ENCODE data around the gene CPPED1.
"Not testable (repeated sequence)": the region's sequence is repeated elsewhere in the genome, so short reads cannot be mapped to it uniquely, and the experiment has no call there.

The CPPED1 gene

GRCh38 chr16:12801511-12802042 lies 2.1 kb downstream of the CPPED1 start:
- peak; percentile 40 for DNase-seq

GRCh38 chr16:12800817-12801216 lies 2.9 kb downstream of the CPPED1 start:
- DNase-seq = no peak

GRCh38 chr16:12799996-12800395 lies 3.7 kb downstream of the CPPED1 start:
- not testable (repeated sequence) for DNase-seq

GRCh38 chr16:12798846-12799245 lies 4.8 kb downstream of the CPPED1 start:
- DNase-seq = no peak

GRCh38 chr16:12798171-12798570 lies 5.5 kb downstream of the CPPED1 start:
- DNase-seq = no peak

- DNase-seq = no peak
Observed at GRCh38 chr16:12796498-12796897, 7.2 kb downstream of the CPPED1 start.

GRCh38 chr16:12794486-12795387 lies 8.9 kb downstream of the CPPED1 start:
- no peak for DNase-seq

- no peak for DNase-seq
Observed at GRCh38 chr16:12793865-12794240, 9.8 kb downstream of the CPPED1 start.

GRCh38 chr16:12793120-12793864 lies 10.4 kb downstream of the CPPED1 start:
- DNase-seq = no peak

GRCh38 chr16:12792528-12792927 lies 11.2 kb downstream of the CPPED1 start:
- not testable (repeated sequence) for DNase-seq

- DNase-seq = no peak
Observed at GRCh38 chr16:12791340-12791739, 12.3 kb downstream of the CPPED1 start.

GRCh38 chr16:12788758-12789157 lies 14.9 kb downstream of the CPPED1 start:
- no peak for DNase-seq

GRCh38 chr16:12786081-12786480 lies 17.6 kb downstream of the CPPED1 start:
- DNase-seq = no peak

GRCh38 chr16:12784076-12784475 lies 19.6 kb downstream of the CPPED1 start:
- DNase-seq = no peak

GRCh38 chr16:12781777-12782176 lies 21.9 kb downstream of the CPPED1 start:
- peak; percentile 50 for DNase-seq

GRCh38 chr16:12780467-12780866 lies 23.2 kb downstream of the CPPED1 start:
- no peak for DNase-seq

GRCh38 chr16:12778726-12779125 lies 25.0 kb downstream of the CPPED1 start:
- no peak for DNase-seq

GRCh38 chr16:12775656-12776236 lies 27.9 kb downstream of the CPPED1 start:
- DNase-seq = no peak

- DNase-seq = no peak
Observed at GRCh38 chr16:12773221-12773620, 30.5 kb downstream of the CPPED1 start.

GRCh38 chr16:12771341-12771798 lies 32.3 kb downstream of the CPPED1 start:
- no peak for DNase-seq

GRCh38 chr16:12769525-12769924 lies 34.2 kb downstream of the CPPED1 start:
- DNase-seq = no peak

- DNase-seq = peak; percentile 11
Observed at GRCh38 chr16:12767897-12768296, 35.8 kb downstream of the CPPED1 start.

- no peak for DNase-seq
Observed at GRCh38 chr16:12766853-12767252, 36.8 kb downstream of the CPPED1 start.
